ENCODE data around the gene ZNF236. TPM values are rescaled to one million over a fixed set of nuclear protein-coding genes. Genes with fewer than 3 reads are reported as not detected.

Gene ZNF236
- total RNA-seq, 1 experiment from 2014 or later: 22.2 TPM

DNA sequence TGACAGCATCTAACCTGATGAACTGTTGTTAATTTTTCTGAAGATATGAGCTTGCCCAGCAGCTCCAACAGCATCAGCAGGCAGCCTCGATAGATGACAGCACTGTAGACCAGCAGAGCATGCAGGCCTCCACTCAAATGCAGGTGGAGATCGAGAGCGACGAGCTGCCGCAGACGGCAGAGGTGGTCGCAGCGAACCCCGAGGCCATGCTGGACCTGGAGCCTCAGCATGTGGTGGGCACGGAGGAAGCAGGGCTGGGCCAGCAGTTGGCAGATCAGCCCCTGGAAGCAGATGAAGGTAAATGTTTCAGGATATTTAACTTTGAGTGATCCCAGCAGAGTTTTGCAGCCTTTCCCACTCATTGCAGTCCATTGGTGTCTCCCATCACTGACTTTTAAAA, 85.9 kb downstream of the ZNF236 start:
- H3K27me3 Mint-ChIP-seq (ENCODE audit: unreplicated experiment): no peaks in the 10 kb centered on the region
- CTCF ChIA-PET: interaction anchor here (0.6 kb wide), 2 partner anchors 11 to 68 kb away, joined by 4 read pairs; no protein-coding TSS in a partner anchor
- intact Hi-C loops (cut with micrococcal nuclease; ENCODE audit: unreplicated experiment): no loop called here
- BruUV-seq (replicated peaks): no TSS peak
- H3K27ac Mint-ChIP-seq (ENCODE audit: unreplicated experiment): no peak overlapping the region
- H3K4me3 Mint-ChIP-seq (ENCODE audit: low read depth, unreplicated experiment): no peak overlapping the region
- peaks cover 10% of the 10 kb centered on the region for H3K36me3 Mint-ChIP-seq (ENCODE audit: insufficient read depth, unreplicated experiment)
- H3K9me3 Mint-ChIP-seq (ENCODE audit: low read depth, unreplicated experiment): no peaks in the 10 kb centered on the region
- TF ChIP-seq, protein P1, sequence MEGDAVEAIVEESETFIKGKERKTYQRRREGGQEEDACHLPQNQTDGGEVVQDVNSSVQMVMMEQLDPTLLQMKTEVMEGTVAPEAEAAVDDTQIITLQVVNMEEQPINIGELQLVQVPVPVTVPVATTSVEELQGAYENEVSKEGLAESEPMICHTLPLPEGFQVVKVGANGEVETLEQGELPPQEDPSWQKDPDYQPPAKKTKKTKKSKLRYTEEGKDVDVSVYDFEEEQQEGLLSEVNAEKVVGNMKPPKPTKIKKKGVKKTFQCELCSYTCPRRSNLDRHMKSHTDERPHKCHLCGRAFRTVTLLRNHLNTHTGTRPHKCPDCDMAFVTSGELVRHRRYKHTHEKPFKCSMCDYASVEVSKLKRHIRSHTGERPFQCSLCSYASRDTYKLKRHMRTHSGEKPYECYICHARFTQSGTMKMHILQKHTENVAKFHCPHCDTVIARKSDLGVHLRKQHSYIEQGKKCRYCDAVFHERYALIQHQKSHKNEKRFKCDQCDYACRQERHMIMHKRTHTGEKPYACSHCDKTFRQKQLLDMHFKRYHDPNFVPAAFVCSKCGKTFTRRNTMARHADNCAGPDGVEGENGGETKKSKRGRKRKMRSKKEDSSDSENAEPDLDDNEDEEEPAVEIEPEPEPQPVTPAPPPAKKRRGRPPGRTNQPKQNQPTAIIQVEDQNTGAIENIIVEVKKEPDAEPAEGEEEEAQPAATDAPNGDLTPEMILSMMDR (IDR thresholded peaks at IDR 0.05; ENCODE audit: unreplicated experiment): no peak
- no peaks in the 10 kb centered on the region for H3K4me1 Mint-ChIP-seq (ENCODE audit: low read depth, unreplicated experiment)
- no peak for DNase-seq

DNA sequence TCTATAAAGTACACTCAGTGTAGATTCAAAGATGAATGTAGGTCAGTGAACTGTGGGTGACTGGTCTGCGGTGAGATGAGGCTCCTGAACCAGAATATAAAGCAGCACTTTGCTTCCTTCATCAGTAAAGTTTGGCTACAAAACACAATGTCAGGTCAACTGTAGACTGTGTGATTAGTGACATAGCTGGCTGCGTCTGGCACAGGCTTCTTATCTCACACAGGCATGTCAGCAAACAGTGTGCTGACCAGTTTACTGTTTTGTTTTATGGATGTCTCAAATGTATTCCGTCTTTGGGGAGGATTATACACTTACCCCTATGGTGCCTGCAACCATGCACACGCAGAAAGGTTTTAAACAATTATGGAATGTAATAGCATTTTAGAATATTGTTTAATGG, 87.1 kb downstream of the ZNF236 start:
- Mint-ChIP-seq H3K4me1 (ENCODE audit: low read depth, unreplicated experiment) (no peaks in the 10 kb centered on the region), H3K9me3 (ENCODE audit: low read depth, unreplicated experiment) (no peaks in the 10 kb centered on the region), H3K27me3 (ENCODE audit: unreplicated experiment) (no peaks in the 10 kb centered on the region), H3K27ac (ENCODE audit: unreplicated experiment) (no peak overlapping the region), H3K36me3 (ENCODE audit: insufficient read depth, unreplicated experiment) (peaks cover 10% of the 10 kb centered on the region), H3K4me3 (ENCODE audit: low read depth, unreplicated experiment) (no peak overlapping the region)
- intact Hi-C loops (cut with micrococcal nuclease; ENCODE audit: unreplicated experiment): no loop called here
- CTCF ChIA-PET: no interaction called here
- DNase-seq: no peak
- BruUV-seq (replicated peaks): no TSS peak
- TF ChIP-seq, protein P1 (IDR thresholded peaks at IDR 0.05; ENCODE audit: unreplicated experiment): no peak

DNA sequence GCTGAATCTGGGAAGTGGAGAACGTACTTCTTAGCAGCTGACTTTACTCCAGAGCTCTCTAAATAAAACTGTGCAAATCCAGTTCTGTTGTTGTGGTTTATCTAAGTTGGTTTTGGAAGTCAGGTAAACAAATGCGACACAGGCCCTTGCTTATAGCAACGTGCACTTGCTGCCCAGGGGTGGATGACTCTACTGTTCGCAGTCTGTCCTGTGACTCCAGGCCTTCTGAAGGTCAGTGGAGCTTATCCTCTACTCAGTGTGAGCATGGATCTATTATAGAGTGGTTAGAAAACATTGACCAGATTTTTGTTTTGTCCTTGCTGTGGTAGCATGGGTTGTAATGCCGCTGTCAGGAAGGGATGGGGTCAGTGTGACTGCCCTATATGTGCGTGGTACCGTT, 89.1 kb downstream of the ZNF236 start:
- DNase-seq: no peak
- Mint-ChIP-seq H3K4me1 (ENCODE audit: low read depth, unreplicated experiment) (no peaks in the 10 kb centered on the region), H3K36me3 (ENCODE audit: insufficient read depth, unreplicated experiment) (peaks cover 14% of the 10 kb centered on the region), H3K27ac (ENCODE audit: unreplicated experiment) (no peak overlapping the region), H3K27me3 (ENCODE audit: unreplicated experiment) (no peaks in the 10 kb centered on the region), H3K4me3 (ENCODE audit: low read depth, unreplicated experiment) (no peak overlapping the region), H3K9me3 (ENCODE audit: low read depth, unreplicated experiment) (no peaks in the 10 kb centered on the region)
- CTCF ChIA-PET: no interaction called here
- intact Hi-C loops (cut with micrococcal nuclease; ENCODE audit: unreplicated experiment): no loop called here
- TF ChIP-seq, protein P1 (IDR thresholded peaks at IDR 0.05; ENCODE audit: unreplicated experiment): no peak
- no TSS peak for BruUV-seq (replicated peaks)

GRCh38 chr18:76913583-76913982, 91.2 kb downstream of the ZNF236 start:
- no peak overlapping the region for H3K4me3 Mint-ChIP-seq (ENCODE audit: low read depth, unreplicated experiment)
- intact Hi-C loops (cut with micrococcal nuclease; ENCODE audit: unreplicated experiment): no loop called here
- no peaks in the 10 kb centered on the region for H3K4me1 Mint-ChIP-seq (ENCODE audit: low read depth, unreplicated experiment)
- BruUV-seq (replicated peaks): no TSS peak
- CTCF ChIA-PET: no interaction called here
- no peaks in the 10 kb centered on the region for H3K27me3 Mint-ChIP-seq (ENCODE audit: unreplicated experiment)
- no peak overlapping the region for H3K27ac Mint-ChIP-seq (ENCODE audit: unreplicated experiment)
- TF ChIP-seq, protein P1 (IDR thresholded peaks at IDR 0.05; ENCODE audit: unreplicated experiment): no peak
- DNase-seq: no peak
- H3K36me3 Mint-ChIP-seq (ENCODE audit: insufficient read depth, unreplicated experiment): peaks cover 14% of the 10 kb centered on the region
- H3K9me3 Mint-ChIP-seq (ENCODE audit: low read depth, unreplicated experiment): no peaks in the 10 kb centered on the region

All from Calu3 (cell line).